Measurements from ENCODE around the gene GGA3. TPM values are rescaled to one million over a fixed set of nuclear protein-coding genes. Genes with fewer than 3 reads are reported as not detected.

GGA3 gene
- total and polyA plus RNA-seq, 2 experiments from 2014 or later = 22.5 to 54.3 TPM

GRCh38 chr17:75273977-75274708, 12.7 kb upstream of the GGA3 start:
- DNase-seq (ENCODE audit: low spot score) (no peak), ATAC-seq (no peak)
- H3K9me2 ChIP-seq (ENCODE audit: insufficient read depth) = no peaks in the 10 kb centered on the region
- no peak overlapping the region for H3K4me2 ChIP-seq
- H2AFZ ChIP-seq = no peak overlapping the region
- H3K79me2 ChIP-seq (replicated peaks; ENCODE audit: insufficient read depth) = no peaks in the 10 kb centered on the region
- H3K4me3 ChIP-seq = no peak overlapping the region
- no peak overlapping the region for H3K27ac Mint-ChIP-seq
- peaks cover 20% of the 10 kb centered on the region for H3F3A ChIP-seq (replicated peaks; ENCODE audit: low read depth)
- no peaks in the 10 kb centered on the region for H4K20me1 ChIP-seq (replicated peaks; ENCODE audit: insufficient read depth)
- no peaks in the 10 kb centered on the region for H3K9me3 Mint-ChIP-seq
- H3K36me3 Mint-ChIP-seq (ENCODE audit: low read depth) = peaks cover 14% of the 10 kb centered on the region
- H3K27ac ChIP-seq (ENCODE audit: low read depth) = no peak overlapping the region
- no peak overlapping the region; the same call in 2 of the 3 replicates for H3K4me3 Mint-ChIP-seq
- no peaks in the 10 kb centered on the region for H3K36me3 ChIP-seq (ENCODE audit: insufficient read depth)
- H3K27me3 Mint-ChIP-seq (ENCODE audit: insufficient read depth, low read depth, poor library complexity) = peaks cover 12% of the 10 kb centered on the region
- H3K4me1 ChIP-seq (ENCODE audit: insufficient read depth) = 0 out of 2 replicates have a peak, but pooled peaks cover under 1% of the 10 kb centered on the region
- H3K4me1 Mint-ChIP-seq = peaks cover 10% of the 10 kb centered on the region
- no peaks in the 10 kb centered on the region for H3K27me3 ChIP-seq (ENCODE audit: insufficient read depth)
- TF ChIP-seq EZH2 (IDR thresholded peaks at IDR 0.05; ENCODE audit: low read depth, unreplicated experiment) (no peak), ZNF114 (CRISPR knock-in tag; IDR thresholded peaks at IDR 0.05) (no peak), ETS1 (IDR thresholded peaks at IDR 0.05) (no peak), ZNF331 (CRISPR knock-in tag; IDR thresholded peaks at IDR 0.05; ENCODE audit: low read depth) (no peak), REST (IDR thresholded peaks at IDR 0.05; ENCODE audit: unreplicated experiment) (no peak), CTCF (conservative IDR thresholded peaks at IDR 0.05; ENCODE audit: low read depth in 2 of 2) (no peak), POLR2AphosphoS5 (IDR thresholded peaks at IDR 0.05; ENCODE audit: low read depth) (no peak), JUNB (IDR thresholded peaks at IDR 0.05; ENCODE audit: unreplicated experiment) (no peak), EZH2phosphoT487 (IDR thresholded peaks at IDR 0.05; ENCODE audit: unreplicated experiment) (no peak), STAT1 (IDR thresholded peaks at IDR 0.05; ENCODE audit: unreplicated experiment) (no peak), NANOG (IDR thresholded peaks at IDR 0.05; ENCODE audit: borderline replicate concordance) (no peak)

Data from GM23338 (cell line).